ENCODE results near the gene KIF5B.

- TF ChIP-seq CTCF (IDR thresholded peaks at IDR 0.05) (no peak), POLR2A (IDR thresholded peaks at IDR 0.05) (no peak), EP300 (IDR thresholded peaks at IDR 0.05) (no peak), POLR2AphosphoS5 (IDR thresholded peaks at IDR 0.05) (no peak)
Measured at GRCh38 chr10:32095116-32095733, 39.0 kb upstream of the KIF5B start.
